T-cell (primary cell): ENCODE data around the gene LRRIQ1. TPM values are rescaled to one million over a fixed set of nuclear protein-coding genes. Genes with fewer than 3 reads are reported as not detected.

ENCODE experiments used
- ATAC-seq, 4 experiments: fragments of 200-7000 bp in 3 of 4; fragments of 150-1000 bp in 1 of 4; cut with Tn5 transposase; replicated peaks in 1 of 4; 1 replicate in 3 of 4; 2 replicates in 1 of 4; pipeline ENCODE4 v1.10.0; 2021; ENCODE audit warnings: moderate library complexity in 3 of 4, mild to moderate bottlenecking in 2 of 4, moderate number of reproducible peaks in 1 of 4
- CTCF ChIA-PET, 2 donors: fragments of 300-600 bp; sonication (Branson Sonifier 250); formaldehyde crosslinking; loops; one replicate each; lab custom pipeline; 2022; ENCODE audit warnings: antibody characterized with exemption in 2 of 2; lab: Charles Lee
- POLR2A ChIA-PET, 2 donors: fragments of 300-600 bp; sonication (Branson Sonifier 250); formaldehyde crosslinking; loops; one replicate each; lab custom pipeline; 2022; ENCODE audit warnings: antibody characterized with exemption in 2 of 2; lab: Charles Lee
- DNase-seq, 35 experiments: peaks; one replicate each; pipeline versions ENCODE4 v3.0.0 to v3.0.0-alpha.2; 2013 to 2023
- H3K27ac ChIP-seq: one replicate; pipeline ENCODE4 v1.5.1; 2013; ENCODE audit warnings: low read length
- H3K27me3 ChIP-seq, 2 experiments: replicated peaks in 1 of 2; 1 replicate in 1 of 2; 2 replicates in 1 of 2; pipeline versions ENCODE4 v1.6.1 to v1.7.0; 2013; ENCODE audit warnings: low read length in 1 of 2, mixed read lengths in 1 of 2; ENCODE audit not compliant: control insufficient read depth in 2 of 2, insufficient read depth in 2 of 2; ENCODE audit errors: extremely low read depth in 1 of 2
- H3K36me3 ChIP-seq, 2 donors: 1 replicate in 1 of 2; 2 replicates in 1 of 2; pipeline versions ENCODE4 v1.6.1 to v1.7.0; 2013; ENCODE audit warnings: low read length in 1 of 2; ENCODE audit not compliant: control insufficient read depth in 2 of 2, insufficient read depth in 1 of 2; ENCODE audit errors: extremely low read depth in 1 of 2
- H3K4me1 ChIP-seq, 2 experiments: 1 replicate in 1 of 2; 2 replicates in 1 of 2; pipeline versions ENCODE4 v1.6.1 to v1.7.0; 2013; ENCODE audit warnings: low read length in 2 of 2, mixed read lengths in 1 of 2; ENCODE audit not compliant: insufficient read depth in 2 of 2, control insufficient read depth in 1 of 2; ENCODE audit errors: extremely low read depth in 1 of 2
- H3K4me3 ChIP-seq, 2 donors: 1 replicate in 1 of 2; 2 replicates in 1 of 2; pipeline versions ENCODE4 v1.5.1 to v1.7.0; 2013; ENCODE audit warnings: mild to moderate bottlenecking in 2 of 2, low read length in 1 of 2, moderate library complexity in 1 of 2; ENCODE audit not compliant: control insufficient read depth in 1 of 2; ENCODE audit errors: extremely low read depth in 1 of 2
- H3K9me3 ChIP-seq: 2 replicates; pipeline ENCODE4 v1.7.0; 2013
- H3K27ac Mint-ChIP-seq, 2 donors: one replicate each; pipeline ENCODE4 v1.8.0; 2020 to 2021; ENCODE audit warnings: mild to moderate bottlenecking in 2 of 2, mixed read lengths in 2 of 2
- H3K27me3 Mint-ChIP-seq, 2 donors: one replicate each; pipeline ENCODE4 v1.8.0; 2021 to 2022; ENCODE audit warnings: mixed read lengths in 2 of 2
- H3K36me3 Mint-ChIP-seq: one replicate; pipeline ENCODE4 v1.8.0; 2021; ENCODE audit warnings: mixed read lengths
- H3K4me1 Mint-ChIP-seq, 3 donors: one replicate each; pipeline ENCODE4 v1.8.0; 2020 to 2022; ENCODE audit warnings: mixed read lengths in 3 of 3, mild to moderate bottlenecking in 1 of 3
- H3K4me3 Mint-ChIP-seq, 3 donors: one replicate each; pipeline ENCODE4 v1.8.0; 2020 to 2022; ENCODE audit warnings: mild to moderate bottlenecking in 3 of 3, mixed read lengths in 3 of 3, moderate library complexity in 3 of 3
- H3K9me3 Mint-ChIP-seq, 3 donors: one replicate each; pipeline ENCODE4 v1.8.0; 2020 to 2022; ENCODE audit warnings: mixed read lengths in 3 of 3
- WGBS: methylation state at CpG from one replicate; pipeline ENCODE4 v1.1.5; 2013; ENCODE audit warnings: missing lambda C conversion rate; ENCODE audit not compliant: insufficient coverage; 5-methylcytosine and 5-hydroxymethylcytosine counted together
- total RNA-seq, 35 experiments: library from RNA in 6 of 35; stranded (reverse) in 6 of 35; fragments of 120-200 nt in 1 of 35; gene quantifications; one replicate each; pipeline versions ENCODE4 v1.2.1 to v1.2.4 and lab custom pipeline; 2013 to 2026

Gene LRRIQ1, protein sequence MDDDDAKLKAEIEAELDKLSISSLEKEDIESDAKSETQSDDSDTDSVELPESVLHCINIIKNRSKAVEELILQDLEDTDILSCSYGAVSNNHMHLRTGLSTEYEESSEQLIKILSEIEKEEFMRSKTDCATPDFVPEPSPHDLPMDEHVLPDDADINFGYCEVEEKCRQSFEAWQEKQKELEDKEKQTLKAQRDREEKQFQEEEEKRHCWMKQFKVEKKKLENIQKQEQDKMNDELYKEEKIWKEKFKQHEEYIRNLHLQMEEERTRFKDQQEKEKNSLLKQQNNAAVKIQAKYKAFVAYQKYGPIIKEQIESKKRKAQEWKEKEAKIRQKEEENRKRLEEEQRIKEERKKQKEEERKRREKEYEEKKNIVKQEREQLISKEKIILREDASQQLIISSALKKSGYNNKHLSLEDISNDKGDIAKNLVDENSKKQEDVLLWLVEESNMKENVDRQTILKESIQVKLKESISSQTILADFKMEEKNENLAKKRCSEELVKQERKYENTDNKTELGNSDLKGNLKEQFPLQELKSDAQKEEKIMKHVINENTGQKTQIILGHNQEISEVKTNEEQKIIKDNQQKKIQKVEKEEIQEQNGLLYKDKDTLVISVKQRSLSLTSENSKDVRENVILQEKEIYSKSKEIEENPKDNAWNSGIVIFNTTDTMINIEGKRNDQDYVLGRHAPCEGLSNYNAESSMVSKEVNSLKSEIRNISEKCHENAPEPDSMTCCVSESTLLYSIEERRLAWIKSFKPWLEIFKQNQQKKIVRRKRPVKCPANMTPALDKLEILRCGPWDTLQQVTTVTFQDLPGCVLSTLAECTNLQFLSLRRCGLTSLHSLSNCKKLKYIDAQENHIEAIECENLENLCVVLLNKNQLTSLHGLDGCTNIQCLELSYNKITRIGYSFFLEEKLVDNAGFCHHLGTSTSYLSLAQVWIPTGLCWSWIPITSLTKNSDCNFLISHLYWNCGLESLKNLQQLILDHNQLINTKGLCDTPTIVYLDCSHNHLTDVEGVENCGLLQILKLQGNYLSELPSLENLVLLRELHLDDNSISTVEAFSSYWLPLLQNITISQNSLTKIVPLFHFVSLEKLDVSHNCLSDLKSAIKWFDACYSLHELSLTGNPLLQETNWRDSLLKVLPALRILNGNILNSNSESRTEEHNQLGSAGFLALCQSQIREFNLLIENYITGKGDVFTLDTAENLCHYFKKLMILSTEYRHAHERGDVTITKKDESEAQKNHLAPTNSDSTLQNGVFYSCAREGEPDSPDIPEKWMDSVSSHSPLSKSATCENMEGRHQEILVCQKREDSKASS (N-terminal part only)
- not detected for total RNA-seq
- total RNA-seq (2013), result not detected
- total RNA-seq (lab: John Stamatoyannopoulos, UW), result 0 to 0.12 (median 0) reads per million in 29 experiments

- H3K36me3 ChIP-seq, result no peaks in the 10 kb centered on the region
- CTCF ChIA-PET, result no interaction called here
- peak in 5 of 35 experiments; percentile 0 to 35 (median 4) for DNase-seq
- peak within 1 kb of the TSS; percentile 27 to 62 for H3K4me3 ChIP-seq
- WGBS, result under 1% methylated on average over 17 of the region's 22 CpGs
- Mint-ChIP-seq H3K9me3 (no peaks in the 10 kb centered on the region), H3K27me3 (peaks cover 0 to 6% of the 10 kb centered on the region in 2 donors), H3K4me1 (peaks cover 5 to 8% (median 7%) of the 10 kb centered on the region in 3 donors), H3K36me3 (no peaks in the 10 kb centered on the region), H3K4me3 (peak within 1 kb of the TSS; percentile 47 to 69 (median 55)), H3K27ac (no peak within 1 kb of the TSS)
- no peaks in the 10 kb centered on the region for H3K9me3 ChIP-seq
- no peak within 1 kb of the TSS for H3K27ac ChIP-seq
- ATAC-seq, result peak in 2 of 4 experiments; percentile 19 to 55
- peaks cover 0 to 5% of the 10 kb centered on the region in 2 experiments for H3K4me1 ChIP-seq
- H3K27me3 ChIP-seq, result peaks cover 2 to 4% of the 10 kb centered on the region in 2 experiments
- POLR2A ChIA-PET, result no interaction called here
These were observed at the start of gene LRRIQ1, which contains the start of gene TSPAN19 for GRCh38 chr12:85036234-85036707. TSS of gene LRRIQ1 (plus strand) at chr12:85036351. CDS start at chr12:85038177, 1,826 bp downstream. TSS of gene TSPAN19 (minus strand) at chr12:85036277. CDS start at chr12:85029946, 6,331 bp downstream.

- ChIA-PET CTCF (no interaction called here), POLR2A (no interaction called here)
- Histone ChIP-seq H3K4me3 (no peak overlapping the region), H3K9me3 (no peaks in the 10 kb centered on the region), H3K27me3 (no peaks in the 10 kb centered on the region), H3K36me3 (no peaks in the 10 kb centered on the region), H3K27ac (no peak overlapping the region), H3K4me1 (no peaks in the 10 kb centered on the region)
- no peak for ATAC-seq
- no peaks in the 10 kb centered on the region for H3K36me3 Mint-ChIP-seq
- no peaks in the 10 kb centered on the region for H3K4me1 Mint-ChIP-seq
- H3K27me3 Mint-ChIP-seq, result no peaks in the 10 kb centered on the region
- no peaks in the 10 kb centered on the region for H3K9me3 Mint-ChIP-seq
- no peak overlapping the region for H3K4me3 Mint-ChIP-seq
- WGBS, result 60% methylated on average over 1 of the region's 3 CpGs
- no peak for DNase-seq
- H3K27ac Mint-ChIP-seq, result no peak overlapping the region
These were observed 49.6 kb upstream of the LRRIQ1 start for GRCh38 chr12:84986586-84986985.

GRCh38 chr12:84994426-84994825 lies 41.7 kb upstream of the LRRIQ1 start:
- Histone ChIP-seq H3K36me3 (no peaks in the 10 kb centered on the region), H3K27me3 (no peaks in the 10 kb centered on the region), H3K4me3 (no peak overlapping the region), H3K9me3 (no peaks in the 10 kb centered on the region), H3K4me1 (peaks cover 0 to 9% of the 10 kb centered on the region in 2 experiments), H3K27ac (no peak overlapping the region)
- ATAC-seq (peak in 2 of 4 experiments; percentile 42 to 77), DNase-seq (peak in 9 of 35 experiments; percentile 1 to 21 (median 8))
- peaks cover 2 to 5% (median 4%) of the 10 kb centered on the region in 3 donors for H3K9me3 Mint-ChIP-seq
- no peaks in the 10 kb centered on the region for H3K36me3 Mint-ChIP-seq
- H3K4me3 Mint-ChIP-seq, result peak overlapping the region in 1 of 3 donors; percentile 2
- ChIA-PET CTCF (no interaction called here), POLR2A (no interaction called here)
- H3K4me1 Mint-ChIP-seq, result peaks cover 4 to 14% (median 9%) of the 10 kb centered on the region in 3 donors
- no peaks in the 10 kb centered on the region for H3K27me3 Mint-ChIP-seq
- no peak overlapping the region for H3K27ac Mint-ChIP-seq

GRCh38 chr12:84995641-84996040 lies 40.5 kb upstream of the LRRIQ1 start:
- Mint-ChIP-seq H3K27ac (no peak overlapping the region), H3K9me3 (peaks cover 2 to 8% (median 4%) of the 10 kb centered on the region in 3 donors), H3K4me3 (no peak overlapping the region), H3K36me3 (no peaks in the 10 kb centered on the region), H3K4me1 (peaks cover 4 to 14% (median 9%) of the 10 kb centered on the region in 3 donors), H3K27me3 (no peaks in the 10 kb centered on the region)
- POLR2A ChIA-PET, result no interaction called here
- DNase-seq (no peak), ATAC-seq (no peak)
- Histone ChIP-seq H3K4me1 (peaks cover 0 to 9% of the 10 kb centered on the region in 2 experiments), H3K9me3 (no peaks in the 10 kb centered on the region), H3K27ac (no peak overlapping the region), H3K36me3 (no peaks in the 10 kb centered on the region), H3K27me3 (no peaks in the 10 kb centered on the region), H3K4me3 (no peak overlapping the region)
- CTCF ChIA-PET, result interaction anchor here in 1 of 2 donors (0.5 to 0.7 kb wide), 2 partner anchors 21 to 1991 kb away, joined by 4 read pairs; no protein-coding TSS in a partner anchor
- no CpG with 5 or more reads among the region's 2 CpGs for WGBS

DNA sequence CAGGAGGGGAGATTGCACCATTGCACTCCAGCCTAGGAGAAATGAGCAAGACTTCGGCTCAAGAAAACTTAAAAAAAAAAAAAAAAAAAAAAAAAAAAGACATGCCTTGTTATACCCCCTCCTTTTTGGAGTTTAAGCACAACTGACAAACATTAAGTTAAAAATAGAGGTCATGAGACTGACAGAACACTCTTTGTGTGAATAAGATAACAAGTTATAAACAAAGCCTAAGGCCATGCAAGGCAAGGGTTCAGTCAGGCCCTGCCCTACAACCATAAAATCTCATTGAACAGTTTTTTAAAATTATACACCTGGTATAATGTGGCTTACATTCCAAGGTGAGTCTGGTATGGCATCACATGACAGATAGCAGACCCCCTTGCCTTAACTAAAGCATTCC lies 39.4 kb upstream of the LRRIQ1 start:
- Histone ChIP-seq H3K4me3 (no peak overlapping the region), H3K4me1 (peaks cover 0 to 9% of the 10 kb centered on the region in 2 experiments), H3K36me3 (no peaks in the 10 kb centered on the region), H3K27ac (no peak overlapping the region), H3K27me3 (no peaks in the 10 kb centered on the region), H3K9me3 (no peaks in the 10 kb centered on the region)
- Mint-ChIP-seq H3K36me3 (no peaks in the 10 kb centered on the region), H3K9me3 (peaks cover 2 to 11% (median 4%) of the 10 kb centered on the region in 3 donors), H3K4me3 (no peak overlapping the region), H3K27me3 (no peaks in the 10 kb centered on the region), H3K4me1 (peaks cover 4 to 14% (median 9%) of the 10 kb centered on the region in 3 donors), H3K27ac (no peak overlapping the region)
- ChIA-PET POLR2A (no interaction called here), CTCF (no interaction called here)
- no peak for DNase-seq
- ATAC-seq, result no peak
- no CpG with 5 or more reads among the region's 1 CpG for WGBS
